GM12891 (cell line): ENCODE data around the gene ZP1.

Source experiments
- DNase-seq: peaks from one replicate; pipeline ENCODE4 v3.0.0; 2011; ENCODE audit warnings: low spot score; ENCODE audit not compliant: insufficient read length
- FAIRE-seq: peaks from 2 replicates; lab custom pipeline; 2011; peaks lifted over from hg19 to GRCh38; lab: Jason Lieb, UNC
- PAX5 ChIP-seq: IDR thresholded peaks from 2 replicates; pipeline ENCODE4 v1.6.1; 2011; ENCODE audit warnings: low read length, moderate library complexity, mild to moderate bottlenecking; ENCODE audit not compliant: insufficient read depth, severe bottlenecking
- POLR2A ChIP-seq: IDR thresholded peaks from 2 replicates; pipeline ENCODE4 v1.6.1; 2011; ENCODE audit warnings: low read depth, low read length, control low read depth
- POLR2AphosphoS5 ChIP-seq: IDR thresholded peaks from 2 replicates; pipeline ENCODE4 v1.6.1; 2011; ENCODE audit warnings: low read depth, low read length, control low read depth
- POU2F2 ChIP-seq: IDR thresholded peaks from 2 replicates; pipeline ENCODE4 v1.6.1; 2011; ENCODE audit warnings: low read depth, mild to moderate bottlenecking, control low read depth, low read length, moderate library complexity
- SPI1 ChIP-seq: IDR thresholded peaks from 2 replicates; pipeline ENCODE4 v1.6.1; 2011; ENCODE audit warnings: low read depth, low read length, control low read depth
- TAF1 ChIP-seq: IDR thresholded peaks from 2 replicates; pipeline ENCODE4 v1.6.1; 2011; ENCODE audit warnings: low read depth, low read length, control low read depth

ZP1 gene

DNA sequence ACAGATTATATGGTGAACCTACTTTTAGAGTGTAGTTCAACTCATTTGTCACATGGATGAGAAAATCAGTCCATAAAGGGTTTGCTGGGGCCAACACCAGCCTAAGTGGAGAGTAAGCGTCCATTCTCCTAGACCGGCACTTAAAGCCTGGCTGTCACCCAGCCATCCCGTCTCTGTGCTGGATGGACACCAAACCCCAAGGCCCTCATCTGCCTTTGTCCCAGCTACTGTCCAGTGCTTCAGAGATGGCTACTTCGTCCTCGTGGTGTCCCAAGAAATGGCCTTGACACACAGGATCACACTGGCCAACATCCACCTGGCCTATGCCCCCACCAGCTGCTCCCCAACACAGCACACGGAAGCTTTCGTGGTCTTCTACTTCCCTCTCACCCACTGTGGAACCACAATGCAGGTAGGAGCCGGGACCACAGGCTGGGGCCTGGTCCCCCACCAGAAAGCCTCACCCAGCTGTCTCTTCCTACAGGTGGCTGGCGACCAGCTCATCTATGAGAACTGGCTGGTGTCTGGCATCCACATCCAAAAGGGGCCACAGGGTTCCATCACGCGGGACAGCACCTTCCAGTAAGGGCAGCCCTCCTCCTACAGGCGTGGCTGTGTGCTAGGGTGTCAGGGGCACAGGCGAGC lies 3.5 kb downstream of the ZP1 start:
- DNase-seq (no peak), FAIRE-seq (no peak)
- TF ChIP-seq POU2F2 (no peak), TAF1 (no peak), POLR2AphosphoS5 (no peak), PAX5 (no peak), SPI1 (no peak)

DNA sequence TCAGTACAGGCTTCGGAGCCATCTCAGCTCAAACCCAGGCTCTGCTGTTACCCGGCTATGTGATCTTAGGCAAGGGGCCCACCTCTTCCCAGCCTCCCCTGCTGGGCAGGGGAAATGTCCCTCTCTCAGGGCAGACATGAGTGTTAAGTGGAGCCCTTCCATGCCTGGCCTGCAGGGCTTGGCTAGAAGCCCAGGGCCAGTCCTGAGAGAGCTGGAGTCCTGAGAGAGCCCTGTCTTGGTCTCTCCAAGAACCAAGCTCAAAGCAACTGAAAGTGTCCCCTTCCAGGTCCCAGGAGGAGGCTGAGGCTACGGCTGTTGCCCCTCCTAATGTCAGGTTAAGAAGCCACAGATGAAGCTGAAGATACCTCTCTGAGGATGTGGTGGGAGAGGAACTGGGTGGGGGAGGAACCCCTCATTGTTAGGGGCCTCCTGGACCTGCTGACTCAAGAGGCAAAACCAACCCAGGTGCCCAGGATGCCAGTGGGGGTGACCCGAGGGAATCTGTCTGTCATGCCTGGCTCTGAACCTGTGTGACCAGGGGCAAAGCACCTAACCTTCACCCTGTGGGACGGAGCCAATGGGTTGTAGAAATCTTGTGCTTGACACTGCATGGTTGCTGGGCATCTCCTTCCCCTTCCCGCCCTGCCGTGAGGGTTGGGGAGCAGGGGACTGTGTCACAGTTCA lies 4.2 kb downstream of the ZP1 start:
- FAIRE-seq (no peak), DNase-seq (no peak)
- TF ChIP-seq POU2F2 (no peak), POLR2A (no peak), TAF1 (no peak), PAX5 (no peak), SPI1 (no peak), POLR2AphosphoS5 (no peak)

DNA sequence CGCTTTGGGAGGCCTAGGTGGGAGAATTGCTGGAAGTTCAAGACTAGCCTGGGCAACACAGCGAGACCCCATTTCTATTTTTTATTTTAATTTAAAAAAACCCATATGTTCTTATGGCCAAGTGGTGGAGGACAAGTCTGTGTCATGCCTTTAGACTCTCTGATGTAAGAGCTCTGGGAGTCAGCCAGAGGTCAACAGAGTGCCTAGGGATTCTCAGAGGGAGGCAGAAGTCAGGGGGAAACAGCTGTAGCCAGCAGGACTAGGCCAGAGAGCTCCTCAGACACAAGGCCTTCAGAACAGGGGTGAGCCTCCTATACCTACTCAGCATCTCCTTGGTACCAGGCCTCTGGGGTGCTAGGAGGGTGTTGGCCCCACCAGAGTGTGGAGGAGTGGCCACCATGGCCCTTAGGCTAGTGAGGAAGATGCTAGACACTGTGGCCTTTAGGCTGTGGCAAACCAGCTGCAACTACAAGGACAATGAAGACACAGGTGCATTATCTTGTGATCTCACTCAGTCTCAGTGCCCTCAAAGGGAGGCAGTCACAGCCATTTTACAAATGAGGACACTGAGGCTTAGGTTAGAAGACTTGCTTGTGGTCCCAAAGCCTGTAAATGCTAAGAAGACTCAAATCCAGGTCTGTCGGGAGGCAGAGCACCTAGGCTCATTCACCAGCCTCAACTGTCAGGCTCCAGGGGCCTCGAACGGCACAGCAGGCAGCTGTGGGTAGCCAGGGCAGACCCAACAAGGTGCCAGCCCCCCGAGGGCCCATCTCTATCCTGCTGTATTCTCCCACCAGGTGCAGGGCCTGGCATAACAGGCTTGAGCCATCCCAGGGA lies 5.0 kb downstream of the ZP1 start:
- DNase-seq, result no peak
- no peak for TF ChIP-seq PAX5
- TF ChIP-seq TAF1, result no peak
- TF ChIP-seq POLR2AphosphoS5, result no peak
- no peak for TF ChIP-seq POU2F2
- TF ChIP-seq SPI1, result no peak
- TF ChIP-seq POLR2A, result no peak
- no peak for FAIRE-seq

DNA sequence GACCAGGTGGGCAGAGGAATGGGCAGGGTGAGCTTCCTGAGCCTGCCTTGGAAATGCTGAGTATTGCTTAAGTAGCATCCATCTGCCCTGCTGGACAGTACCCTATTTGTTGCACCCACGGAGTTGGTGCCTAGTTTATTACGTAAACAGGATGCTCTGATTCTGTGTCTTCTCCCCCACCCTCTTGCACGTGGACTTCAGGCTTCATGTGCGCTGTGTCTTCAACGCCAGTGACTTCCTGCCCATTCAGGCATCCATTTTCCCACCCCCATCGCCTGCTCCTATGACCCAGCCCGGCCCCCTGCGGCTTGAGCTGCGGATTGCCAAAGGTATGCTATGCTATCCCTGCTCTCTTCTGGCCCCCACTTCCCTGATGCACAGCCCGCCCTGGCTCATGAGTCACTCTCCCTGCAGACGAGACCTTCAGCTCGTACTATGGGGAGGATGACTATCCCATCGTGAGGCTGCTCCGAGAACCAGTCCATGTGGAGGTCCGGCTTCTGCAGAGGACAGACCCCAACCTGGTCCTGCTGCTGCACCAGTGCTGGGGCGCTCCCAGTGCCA lies 5.7 kb downstream of the ZP1 start:
- DNase-seq (no peak), FAIRE-seq (no peak)
- TF ChIP-seq POLR2AphosphoS5 (peak; percentile 23; the same call in 1 of the 2 replicates), SPI1 (no peak), PAX5 (no peak)

DNA sequence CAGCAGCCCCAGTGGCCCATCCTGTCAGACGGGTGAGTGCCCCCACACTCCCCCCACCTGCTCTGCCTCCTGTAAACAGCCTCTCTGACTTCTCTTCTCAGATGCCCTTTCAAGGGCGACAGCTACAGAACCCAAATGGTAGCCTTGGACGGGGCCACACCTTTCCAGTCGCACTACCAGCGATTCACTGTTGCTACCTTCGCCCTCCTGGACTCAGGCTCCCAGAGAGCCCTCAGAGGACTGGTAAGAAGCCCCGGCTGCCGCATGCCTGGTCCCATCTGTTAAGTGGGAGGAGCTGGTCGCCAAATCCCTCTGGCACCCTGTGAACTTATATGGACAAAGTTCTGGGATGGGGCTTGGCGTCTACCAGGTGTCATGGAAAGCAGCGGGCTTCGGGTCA lies 6.2 kb downstream of the ZP1 start:
- FAIRE-seq (no peak), DNase-seq (no peak)
- TF ChIP-seq POLR2AphosphoS5 (no peak), POU2F2 (no peak), TAF1 (no peak)

DNA sequence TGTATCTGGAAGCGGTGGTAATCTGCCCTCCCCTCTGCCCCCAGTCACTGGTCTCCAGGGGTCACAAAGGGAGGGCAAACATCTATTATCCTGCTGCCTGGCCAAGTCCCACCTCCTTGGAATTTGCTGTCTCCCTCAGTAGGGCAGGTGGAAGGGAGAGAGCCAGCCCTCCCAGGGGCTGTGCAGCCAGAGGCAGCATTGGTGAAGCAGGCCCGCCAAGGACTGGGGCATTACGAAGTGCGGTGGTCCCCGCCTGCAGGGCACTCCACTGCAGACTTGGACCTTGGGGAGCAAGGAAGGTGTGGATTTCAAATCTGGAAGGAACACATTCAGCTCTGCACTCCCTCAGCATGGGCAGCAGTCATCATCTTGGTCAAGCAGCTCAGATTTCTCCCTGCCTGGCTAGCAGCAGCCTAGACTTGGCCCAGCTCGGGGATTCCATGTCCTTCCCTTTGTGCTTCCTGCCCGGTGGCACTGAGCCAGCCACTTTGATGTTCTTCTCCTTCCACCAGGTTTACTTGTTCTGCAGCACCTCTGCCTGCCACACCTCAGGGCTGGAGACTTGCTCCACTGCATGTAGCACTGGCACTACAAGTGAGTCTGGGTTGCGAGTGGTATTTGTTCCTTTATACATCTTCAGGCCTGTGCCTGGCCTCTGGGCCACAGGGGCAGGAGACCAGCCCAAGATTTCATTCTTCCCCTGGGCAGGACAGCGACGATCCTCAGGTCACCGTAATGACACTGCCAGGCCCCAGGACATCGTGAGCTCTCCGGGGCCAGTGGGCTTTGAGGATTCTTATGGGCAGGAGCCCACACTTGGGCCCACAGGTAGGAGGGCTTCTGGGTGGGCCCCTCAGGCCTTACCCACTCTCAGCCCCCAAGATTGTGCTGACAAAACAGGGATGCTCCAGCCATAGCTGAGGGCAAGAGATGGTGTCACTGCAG lies 7.4 kb downstream of the ZP1 start:
- no peak for TF ChIP-seq PAX5
- no peak for TF ChIP-seq POLR2AphosphoS5
- TF ChIP-seq POLR2A, result no peak
- TF ChIP-seq TAF1, result no peak
- no peak for TF ChIP-seq POU2F2
- TF ChIP-seq SPI1, result no peak
- FAIRE-seq, result no peak

DNA sequence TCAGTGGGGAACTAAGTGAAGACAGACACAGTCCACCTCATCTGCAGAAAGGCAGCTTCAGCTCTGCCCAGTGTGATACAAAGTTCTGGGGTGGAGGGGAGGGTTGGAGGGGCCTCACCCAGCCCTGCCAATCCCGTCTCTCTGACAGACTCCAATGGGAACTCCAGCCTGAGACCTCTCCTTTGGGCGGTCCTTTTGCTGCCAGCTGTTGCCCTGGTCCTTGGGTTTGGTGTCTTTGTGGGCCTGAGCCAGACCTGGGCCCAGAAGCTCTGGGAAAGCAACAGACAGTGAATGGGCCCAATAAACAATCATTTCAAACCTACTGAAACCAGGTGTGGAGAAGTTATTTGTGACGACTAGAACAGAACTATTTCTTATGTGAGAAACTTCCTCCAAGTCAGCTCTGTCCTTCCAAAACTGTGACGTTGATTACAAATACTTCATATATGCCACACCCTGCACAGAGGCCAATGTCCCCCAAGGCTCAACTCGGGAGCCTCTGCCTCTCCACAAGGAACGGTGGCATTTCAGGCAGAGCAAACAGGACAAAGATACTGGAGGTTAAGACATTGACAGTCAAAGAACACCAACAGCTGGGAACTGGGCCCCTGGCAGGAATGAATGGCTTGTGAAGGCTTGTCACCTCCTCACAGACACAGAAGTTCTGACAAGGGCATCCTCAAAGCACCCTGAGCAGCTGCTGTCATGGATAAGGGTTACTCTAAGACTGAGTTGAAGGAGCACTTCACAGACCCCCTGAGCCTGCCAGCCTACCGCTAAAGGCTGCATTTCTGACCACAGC lies 8.2 kb downstream of the ZP1 start:
- FAIRE-seq, result no peak
- no peak for TF ChIP-seq POLR2A

More for the DNA sequence above, 7.4 kb downstream of the ZP1 start:
- DNase-seq, result no peak

DNA sequence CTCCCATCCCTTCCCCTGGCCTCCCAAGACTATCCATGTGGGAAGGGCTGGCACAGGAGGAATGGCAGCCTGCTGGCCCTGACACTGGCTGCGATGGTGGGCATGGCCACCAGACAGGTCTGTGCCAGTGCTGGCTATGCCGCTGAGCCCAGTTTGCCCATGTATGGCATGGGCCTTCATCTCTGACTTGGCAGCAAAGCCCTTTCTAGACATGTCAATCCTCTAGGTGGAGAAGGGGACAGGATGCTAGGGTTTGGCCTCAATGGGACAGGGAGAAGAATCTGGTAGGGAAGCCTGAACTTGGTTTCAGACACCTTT lies 8.8 kb downstream of the ZP1 start:
- TF ChIP-seq SPI1 (no peak), POLR2AphosphoS5 (no peak), PAX5 (no peak), POLR2A (no peak), TAF1 (no peak), POU2F2 (no peak)

More for the DNA sequence above, 8.2 kb downstream of the ZP1 start:
- DNase-seq, result no peak

More for the DNA sequence above, 8.8 kb downstream of the ZP1 start:
- FAIRE-seq (no peak), DNase-seq (no peak)
